GM12878 (cell line): ENCODE data around the gene FOXP1.

Experiments
- MAX ChIP-seq: IDR thresholded peaks from 2 replicates; pipeline ENCODE4 v1.6.1; 2012; ENCODE audit warnings: low read depth, low read length, improper control_type of control experiment
- MYC ChIP-seq: IDR thresholded peaks from 2 replicates; pipeline ENCODE4 v1.6.1; 2011; ENCODE audit warnings: mild to moderate bottlenecking, low read length, moderate library complexity, inconsistent platforms; ENCODE audit not compliant: insufficient read depth, insufficient replicate concordance, insufficient read length, severe bottlenecking
- RAD51 ChIP-seq: fragments of 450-650 bp; IDR thresholded peaks from 2 replicates; pipeline ENCODE4 v1.6.1; 2016; ENCODE audit warnings: moderate library complexity, mild to moderate bottlenecking, inconsistent platforms

GRCh38 chr3:71225002-71225684 lies 358.4 kb downstream of the FOXP1 start:
- TF ChIP-seq MAX (no peak), RAD51 (no peak), MYC (no peak)
